Glutamatergic neuron (in vitro differentiated cells): ENCODE measurements around the gene DYRK1A. TPM values are rescaled to one million over a fixed set of nuclear protein-coding genes. Genes with fewer than 3 reads are reported as not detected.

ENCODE experiments used
- DNase-seq: peaks from one replicate; pipeline ENCODE4 v3.0.0; 2022
- H3K27ac Mint-ChIP-seq: one replicate; pipeline ENCODE4 v1.8.0; 2020; ENCODE audit warnings: mild to moderate bottlenecking, mixed read lengths, inconsistent platforms; ENCODE audit not compliant: unreplicated experiment
- H3K27me3 Mint-ChIP-seq: one replicate; pipeline ENCODE4 v1.8.0; 2020; ENCODE audit warnings: mild to moderate bottlenecking, moderate library complexity, mixed read lengths, inconsistent platforms; ENCODE audit not compliant: unreplicated experiment
- H3K36me3 Mint-ChIP-seq: one replicate; pipeline ENCODE4 v1.8.0; 2020; ENCODE audit warnings: mild to moderate bottlenecking, mixed read lengths, inconsistent platforms; ENCODE audit not compliant: unreplicated experiment
- H3K4me1 Mint-ChIP-seq: one replicate; pipeline ENCODE4 v1.8.0; 2020; ENCODE audit warnings: mild to moderate bottlenecking, low read depth, mixed read lengths, inconsistent platforms; ENCODE audit not compliant: unreplicated experiment
- H3K4me3 Mint-ChIP-seq: one replicate; pipeline ENCODE4 v1.8.0; 2020; ENCODE audit warnings: mild to moderate bottlenecking, mixed read lengths, inconsistent platforms; ENCODE audit not compliant: unreplicated experiment
- H3K9me3 Mint-ChIP-seq: one replicate; pipeline ENCODE4 v1.8.0; 2020; ENCODE audit warnings: mild to moderate bottlenecking, moderate library complexity, mixed read lengths, inconsistent platforms; ENCODE audit not compliant: unreplicated experiment
- total RNA-seq: library from RNA; stranded (reverse); fragmentation: NEBNext Ultra II Directional; extraction: Animal tissue kit (Norgen Biotek cat#: 25700); gene quantifications from one replicate; pipeline ENCODE4 v1.2.1, GENCODE V29; 2021; ENCODE audit not compliant: unreplicated experiment
- TF ChIP-seq, protein P1 (sequence below): fragments of 200-600 bp; sonication (generic); IDR thresholded peaks from one replicate; pipeline ENCODE4 v1.5.0; 2021; ENCODE audit not compliant: partially characterized antibody, unreplicated experiment

Gene DYRK1A
- total RNA-seq, 1 donor from 2014 or later = 70.4 TPM

DNA sequence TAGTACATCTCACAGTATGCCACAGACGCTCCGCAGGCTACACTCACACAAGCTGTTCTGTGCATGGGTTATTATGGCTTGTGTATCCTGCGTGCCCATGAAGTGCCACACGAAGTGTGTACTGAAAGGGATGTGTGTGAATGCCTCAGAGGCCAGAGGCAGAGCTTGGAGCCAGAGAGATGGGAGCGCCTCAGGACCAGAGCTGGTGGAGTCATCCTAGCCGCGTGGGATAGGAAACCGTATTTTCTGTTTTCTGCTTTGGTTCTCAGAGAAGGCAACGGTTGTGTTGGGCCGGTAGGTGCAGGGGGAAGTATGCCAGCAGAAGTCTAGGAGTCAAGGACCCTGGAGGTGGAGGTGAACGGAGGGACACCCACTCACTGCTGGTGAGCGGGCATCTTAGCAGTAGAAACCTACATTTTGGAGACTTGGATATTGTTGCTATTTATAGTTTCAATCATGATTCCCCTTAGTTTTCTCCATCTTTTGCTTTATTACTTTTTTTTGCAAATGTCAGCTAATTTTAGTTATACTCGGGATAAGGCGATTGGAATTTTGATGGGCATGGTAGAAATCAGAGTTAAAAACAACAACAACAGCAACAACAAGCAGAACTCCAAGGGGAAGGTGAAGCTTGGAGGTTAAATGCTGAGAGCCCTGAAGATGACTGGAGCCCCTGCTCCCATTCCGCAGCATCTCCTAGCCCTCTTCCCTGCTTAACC, 188.2 kb downstream of the DYRK1A start:
- Mint-ChIP-seq H3K9me3 (no peaks in the 10 kb centered on the region), H3K27me3 (peaks cover 3% of the 10 kb centered on the region), H3K4me1 (peaks cover 10% of the 10 kb centered on the region), H3K27ac (no peak overlapping the region), H3K4me3 (no peak overlapping the region), H3K36me3 (no peaks in the 10 kb centered on the region)
- DNase-seq = no peak
- TF ChIP-seq, protein P1, sequence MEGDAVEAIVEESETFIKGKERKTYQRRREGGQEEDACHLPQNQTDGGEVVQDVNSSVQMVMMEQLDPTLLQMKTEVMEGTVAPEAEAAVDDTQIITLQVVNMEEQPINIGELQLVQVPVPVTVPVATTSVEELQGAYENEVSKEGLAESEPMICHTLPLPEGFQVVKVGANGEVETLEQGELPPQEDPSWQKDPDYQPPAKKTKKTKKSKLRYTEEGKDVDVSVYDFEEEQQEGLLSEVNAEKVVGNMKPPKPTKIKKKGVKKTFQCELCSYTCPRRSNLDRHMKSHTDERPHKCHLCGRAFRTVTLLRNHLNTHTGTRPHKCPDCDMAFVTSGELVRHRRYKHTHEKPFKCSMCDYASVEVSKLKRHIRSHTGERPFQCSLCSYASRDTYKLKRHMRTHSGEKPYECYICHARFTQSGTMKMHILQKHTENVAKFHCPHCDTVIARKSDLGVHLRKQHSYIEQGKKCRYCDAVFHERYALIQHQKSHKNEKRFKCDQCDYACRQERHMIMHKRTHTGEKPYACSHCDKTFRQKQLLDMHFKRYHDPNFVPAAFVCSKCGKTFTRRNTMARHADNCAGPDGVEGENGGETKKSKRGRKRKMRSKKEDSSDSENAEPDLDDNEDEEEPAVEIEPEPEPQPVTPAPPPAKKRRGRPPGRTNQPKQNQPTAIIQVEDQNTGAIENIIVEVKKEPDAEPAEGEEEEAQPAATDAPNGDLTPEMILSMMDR = no peak

- Mint-ChIP-seq H3K9me3 (no peaks in the 10 kb centered on the region), H3K27me3 (peaks cover 3% of the 10 kb centered on the region), H3K4me3 (no peak overlapping the region), H3K36me3 (no peaks in the 10 kb centered on the region), H3K27ac (no peak overlapping the region), H3K4me1 (peaks cover 9% of the 10 kb centered on the region)
- TF ChIP-seq, protein P1 = no peak
- no peak for DNase-seq
These were observed 189.2 kb downstream of the DYRK1A start for GRCh38 chr21:37555672-37556261.

- DNase-seq = no peak
- Mint-ChIP-seq H3K4me3 (no peak overlapping the region), H3K4me1 (peaks cover 3% of the 10 kb centered on the region), H3K9me3 (no peaks in the 10 kb centered on the region), H3K27ac (no peak overlapping the region), H3K36me3 (no peaks in the 10 kb centered on the region), H3K27me3 (peaks cover under 1% of the 10 kb centered on the region)
- TF ChIP-seq, protein P1 = no peak
These were observed 190.8 kb downstream of the DYRK1A start for GRCh38 chr21:37557261-37557950.

- H3K27ac Mint-ChIP-seq = no peak overlapping the region
- DNase-seq = no peak
These were observed 192.2 kb downstream of the DYRK1A start for GRCh38 chr21:37558676-37559211.

More at GRCh38 chr21:37558676-37559211, 192.2 kb downstream of the DYRK1A start:
- TF ChIP-seq, protein P1 = no peak
- Mint-ChIP-seq H3K4me1 (no peaks in the 10 kb centered on the region), H3K9me3 (no peaks in the 10 kb centered on the region), H3K36me3 (no peaks in the 10 kb centered on the region), H3K27me3 (no peaks in the 10 kb centered on the region), H3K4me3 (no peak overlapping the region)
